Measurements from ENCODE around the gene MAMLD1.

Gene MAMLD1

GRCh38 chrX:150405006-150405405, 41.9 kb downstream of the MAMLD1 start:
- no peak for TF ChIP-seq ZFP3 (tag by site-specific recombination; IDR thresholded peaks at IDR 0.05; ENCODE audit: low read depth)
- no peak for TF ChIP-seq ZNF544 (tag by site-specific recombination; IDR thresholded peaks at IDR 0.05)
- no peak for TF ChIP-seq ZNF23 (tag by site-specific recombination; IDR thresholded peaks at IDR 0.05; ENCODE audit: borderline replicate concordance)
- no peak for TF ChIP-seq ZNF169 (tag by site-specific recombination; IDR thresholded peaks at IDR 0.05)
- TF ChIP-seq AEBP2 (tag by site-specific recombination; IDR thresholded peaks at IDR 0.05; ENCODE audit: borderline replicate concordance), result no peak
- TF ChIP-seq ZNF175 (tag by site-specific recombination; IDR thresholded peaks at IDR 0.05), result no peak
- no peak for TF ChIP-seq ZNF335 (tag by site-specific recombination; conservative IDR thresholded peaks at IDR 0.05)
- TF ChIP-seq ZNF660 (tag by site-specific recombination; IDR thresholded peaks at IDR 0.05), result no peak
- no peak for TF ChIP-seq ZNF560 (tag by site-specific recombination; IDR thresholded peaks at IDR 0.05; ENCODE audit: borderline replicate concordance)
- TF ChIP-seq ZNF114 (tag by site-specific recombination; IDR thresholded peaks at IDR 0.05), result no peak
- TF ChIP-seq CTCF (tag by site-specific recombination; IDR thresholded peaks at IDR 0.05), result no peak
- Histone ChIP-seq H3K9me3 (ENCODE audit: control insufficient read depth, insufficient read depth, low read depth, low read length) (no peaks in the 10 kb centered on the region), H3K4me3 (ENCODE audit: low read depth, low read length) (no peak overlapping the region), H3K36me3 (ENCODE audit: control insufficient read depth in 2 of 2, insufficient read depth in 1 of 2, low read length in 2 of 2) (no peaks in the 10 kb centered on the region), H3K27ac (ENCODE audit: extremely low read depth, low read depth, low read length) (no peak overlapping the region), H3K4me1 (ENCODE audit: control insufficient read depth, insufficient read depth, low read length) (no peaks in the 10 kb centered on the region)
- ChIA-PET CTCF (interaction anchor here (0.5 kb wide), 1 partner anchor 18 kb away, joined by 3 read pairs; no protein-coding TSS in a partner anchor), POLR2A (no interaction called here)

GRCh38 chrX:150405576-150405975, 42.5 kb downstream of the MAMLD1 start:
- CTCF ChIA-PET, result no interaction called here
- TF ChIP-seq ZNF335 (tag by site-specific recombination; conservative IDR thresholded peaks at IDR 0.05), result no peak
- no peak for TF ChIP-seq ZNF76 (tag by site-specific recombination; IDR thresholded peaks at IDR 0.05; ENCODE audit: borderline replicate concordance, low read depth)
- TF ChIP-seq ZSCAN4 (tag by site-specific recombination; IDR thresholded peaks at IDR 0.05), result no peak
- TF ChIP-seq ZNF785 (tag by site-specific recombination; IDR thresholded peaks at IDR 0.05), result no peak
- TF ChIP-seq ZNF621 (tag by site-specific recombination; IDR thresholded peaks at IDR 0.05), result no peak
- POLR2A ChIA-PET, result no interaction called here
- H3K4me3 ChIP-seq (ENCODE audit: low read depth, low read length), result no peak overlapping the region
- no peak overlapping the region for H3K27ac ChIP-seq (ENCODE audit: extremely low read depth, low read depth, low read length)
- no peaks in the 10 kb centered on the region for H3K9me3 ChIP-seq (ENCODE audit: control insufficient read depth, insufficient read depth, low read depth, low read length)
- no peaks in the 10 kb centered on the region for H3K36me3 ChIP-seq (ENCODE audit: control insufficient read depth in 2 of 2, insufficient read depth in 1 of 2, low read length in 2 of 2)
- no peaks in the 10 kb centered on the region for H3K4me1 ChIP-seq (ENCODE audit: control insufficient read depth, insufficient read depth, low read length)

- Histone ChIP-seq H3K9me3 (ENCODE audit: control insufficient read depth, insufficient read depth, low read depth, low read length) (no peaks in the 10 kb centered on the region), H3K4me3 (ENCODE audit: low read depth, low read length) (no peak overlapping the region), H3K4me1 (ENCODE audit: control insufficient read depth, insufficient read depth, low read length) (no peaks in the 10 kb centered on the region), H3K36me3 (ENCODE audit: control insufficient read depth in 2 of 2, insufficient read depth in 1 of 2, low read length in 2 of 2) (no peaks in the 10 kb centered on the region), H3K27ac (ENCODE audit: extremely low read depth, low read depth, low read length) (no peak overlapping the region)
- ChIA-PET POLR2A (no interaction called here), CTCF (interaction anchor here (1.0 kb wide), 1 partner anchor 309 kb away, joined by 4 read pairs; no protein-coding TSS in a partner anchor)
- TF ChIP-seq ZNF112 (tag by site-specific recombination; IDR thresholded peaks at IDR 0.05) (no peak), YY1 (tag by site-specific recombination; IDR thresholded peaks at IDR 0.05) (no peak), ZNF707 (tag by site-specific recombination; IDR thresholded peaks at IDR 0.05) (no peak), ZNF544 (tag by site-specific recombination; IDR thresholded peaks at IDR 0.05) (no peak), ZNF174 (tag by site-specific recombination; IDR thresholded peaks at IDR 0.05) (no peak), RBAK (tag by site-specific recombination; IDR thresholded peaks at IDR 0.05) (no peak), PRDM4 (tag by site-specific recombination; IDR thresholded peaks at IDR 0.05) (no peak), ZNF585B (tag by site-specific recombination; IDR thresholded peaks at IDR 0.05) (no peak), ZNF654 (tag by site-specific recombination; IDR thresholded peaks at IDR 0.05; ENCODE audit: low read depth) (no peak)
Observed at GRCh38 chrX:150406596-150406995, 43.5 kb downstream of the MAMLD1 start.

All from HEK293 (cell line).